Measurements from ENCODE around the gene TTC23. TPM values are rescaled to one million over a fixed set of nuclear protein-coding genes. Genes with fewer than 3 reads are reported as not detected.

TTC23 gene
- total RNA-seq, 4 donors from 2014 or later = 14.7 to 25.3 (median 19.3) TPM

DNA sequence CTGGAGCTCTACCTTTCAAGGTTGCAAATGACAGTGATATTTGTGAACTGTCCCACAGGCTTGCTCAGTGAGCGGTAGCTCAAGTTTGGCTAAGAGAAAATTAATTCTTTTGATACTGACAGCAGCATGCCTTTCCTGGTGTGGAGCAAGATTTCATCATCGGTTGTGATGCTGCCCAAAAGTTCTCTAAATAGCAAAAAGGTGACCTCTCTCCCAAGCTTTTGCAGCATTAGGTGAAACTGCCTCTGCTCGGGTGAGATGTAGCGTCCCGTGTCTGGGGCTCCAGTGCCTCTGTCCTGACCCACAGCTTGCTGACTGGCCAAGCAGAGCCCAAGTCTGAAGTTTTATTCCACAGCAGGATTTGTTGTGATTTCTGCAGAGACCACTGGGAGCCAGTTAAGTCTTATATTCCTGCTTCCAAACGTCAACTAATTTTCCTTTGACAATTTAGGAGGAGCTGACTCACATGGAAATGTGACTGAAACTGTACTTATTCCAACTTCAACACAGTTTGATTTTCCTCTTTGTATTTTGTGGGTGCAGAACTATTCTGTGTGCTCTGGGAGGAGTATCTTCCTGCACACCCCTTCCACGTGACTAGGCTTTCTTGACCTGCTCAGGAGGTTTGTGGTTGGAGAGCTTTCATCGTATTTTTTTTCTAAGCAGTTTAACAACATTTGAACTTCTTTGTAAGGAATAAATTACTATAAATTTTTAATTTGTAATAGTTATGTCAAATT, 138.6 kb downstream of the TTC23 start:
- H3K4me3 ChIP-seq = peak overlapping the region; percentile 77 to 91 (median 88)
- intact Hi-C loops (cut with DNase I) = no loop called here
- no peak for TF ChIP-seq CTCF (IDR thresholded peaks at IDR 0.05)
- peak; percentile 56 to 84 for TF ChIP-seq POLR2AphosphoS5 (IDR thresholded peaks at IDR 0.05)
- H3K4me1 ChIP-seq = peaks cover 52 to 82% (median 74%) of the 10 kb centered on the region in 4 donors
- no peaks in the 10 kb centered on the region for H3K9me3 ChIP-seq
- WGBS = 28% methylated on average over 8 of the region's 8 CpGs
- H3K27ac ChIP-seq (replicated peaks in 1 of 4) = peak overlapping the region; percentile 97 to 98 (median 98)
- H3K27me3 ChIP-seq = no peaks in the 10 kb centered on the region
- peaks cover under 1 to 58% (median 24%) of the 10 kb centered on the region in 4 donors for H3K36me3 ChIP-seq
- DNase-seq (ENCODE audit: extremely low spot score) = no peak

DNA sequence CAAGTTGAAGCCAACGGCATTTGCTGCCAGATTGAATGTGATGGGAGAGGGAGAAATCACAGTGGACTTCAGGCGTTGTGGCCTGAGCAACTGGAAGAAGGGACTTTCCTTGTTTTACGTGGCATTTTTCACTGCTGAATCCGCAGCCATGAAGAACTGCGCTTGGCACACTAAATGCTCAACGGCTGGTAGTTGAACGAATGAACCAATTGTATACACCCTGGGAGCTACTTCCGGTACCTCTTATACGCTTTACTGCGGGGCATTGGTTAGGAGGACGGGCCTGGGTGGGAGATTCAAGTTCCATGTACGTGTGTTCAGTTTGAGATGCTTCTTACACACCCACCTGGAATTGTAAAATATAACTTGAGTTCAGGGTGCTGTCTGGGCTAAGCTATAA, 139.3 kb downstream of the TTC23 start:
- H3K27ac ChIP-seq (replicated peaks in 1 of 4) = peak overlapping the region; percentile 97 to 98 (median 98)
- H3K36me3 ChIP-seq = peaks cover 0 to 59% (median 23%) of the 10 kb centered on the region in 4 donors
- no peak for DNase-seq (ENCODE audit: extremely low spot score)
- intact Hi-C loops (cut with DNase I) = no loop called here
- H3K4me3 ChIP-seq = peak overlapping the region; percentile 77 to 91 (median 88)
- no peaks in the 10 kb centered on the region for H3K27me3 ChIP-seq
- peaks cover 51 to 80% (median 70%) of the 10 kb centered on the region in 4 donors for H3K4me1 ChIP-seq
- TF ChIP-seq EP300 (IDR thresholded peaks at IDR 0.05) (no peak), CTCF (IDR thresholded peaks at IDR 0.05) (no peak), POLR2AphosphoS5 (IDR thresholded peaks at IDR 0.05) (no peak), POLR2A (IDR thresholded peaks at IDR 0.05; ENCODE audit: low read depth) (no peak)
- WGBS = 57% methylated on average over 12 of the region's 12 CpGs
- H3K9me3 ChIP-seq = no peaks in the 10 kb centered on the region

DNA sequence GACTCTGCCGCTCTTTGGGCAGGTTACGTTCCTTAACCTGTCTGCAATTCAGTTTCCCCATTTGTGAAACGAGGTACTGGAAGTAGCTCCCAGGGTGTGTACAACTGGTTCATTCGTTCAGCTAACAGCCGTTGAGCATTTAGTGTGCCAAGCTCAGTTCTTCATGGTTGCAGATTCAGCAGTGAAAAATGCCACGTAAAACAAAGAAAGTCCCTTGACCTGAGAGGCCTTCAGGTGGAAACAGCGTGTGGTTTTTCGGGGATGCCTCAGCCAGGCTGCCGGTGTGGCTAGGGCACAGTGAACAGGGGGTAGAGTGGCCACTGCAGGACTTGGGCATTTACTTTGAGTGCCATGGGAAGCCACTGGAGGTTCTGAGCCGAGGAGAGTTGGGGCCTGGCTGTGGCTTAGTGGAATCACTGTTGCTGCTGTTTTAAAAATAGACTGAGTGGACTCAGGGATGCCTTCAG, 139.8 kb downstream of the TTC23 start:
- H3K4me3 ChIP-seq = peak overlapping the region; percentile 77 to 91 (median 88)
- H3K4me1 ChIP-seq = peaks cover 51 to 80% (median 70%) of the 10 kb centered on the region in 4 donors

DNA sequence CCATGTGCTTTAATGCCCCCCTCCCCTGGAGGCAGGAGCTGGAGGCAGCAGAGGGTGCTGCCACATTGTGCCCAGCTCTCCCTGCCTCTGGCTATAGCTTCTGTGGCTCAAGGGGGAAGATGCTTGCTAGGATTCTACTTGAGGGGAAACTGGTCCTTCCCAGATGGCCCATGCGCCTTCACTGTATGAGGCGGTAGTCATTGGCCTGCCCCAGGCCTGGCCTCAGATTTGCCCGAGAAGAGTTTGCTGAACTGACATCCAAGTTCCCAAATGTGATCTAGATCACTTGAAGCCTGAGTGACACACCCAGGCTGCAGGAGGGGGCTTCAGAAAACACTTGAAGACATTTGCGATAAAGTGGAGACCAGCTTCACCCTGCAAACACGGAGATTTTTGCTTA, 140.4 kb downstream of the TTC23 start:
- peaks cover 0 to 50% (median 15%) of the 10 kb centered on the region in 4 donors for H3K36me3 ChIP-seq
- peaks cover 47 to 75% (median 69%) of the 10 kb centered on the region in 4 donors for H3K4me1 ChIP-seq
- H3K27ac ChIP-seq (replicated peaks in 1 of 4) = peak overlapping the region; percentile 97 to 98 (median 98)
- H3K9me3 ChIP-seq = no peaks in the 10 kb centered on the region
- H3K27me3 ChIP-seq = no peaks in the 10 kb centered on the region
- TF ChIP-seq POLR2A (IDR thresholded peaks at IDR 0.05; ENCODE audit: low read depth) (no peak), CTCF (IDR thresholded peaks at IDR 0.05) (no peak), EP300 (IDR thresholded peaks at IDR 0.05) (no peak), POLR2AphosphoS5 (IDR thresholded peaks at IDR 0.05) (peak in 1 of 2 donors; percentile 55)
- intact Hi-C loops (cut with DNase I) = no loop called here
- WGBS = 65% methylated on average over 3 of the region's 5 CpGs
- peak overlapping the region; percentile 77 to 91 (median 88) for H3K4me3 ChIP-seq
- no peak for DNase-seq (ENCODE audit: extremely low spot score)

More for the DNA sequence above, 139.8 kb downstream of the TTC23 start:
- Histone ChIP-seq H3K36me3 (peaks cover 0 to 56% (median 19%) of the 10 kb centered on the region in 4 donors), H3K9me3 (no peaks in the 10 kb centered on the region), H3K27me3 (no peaks in the 10 kb centered on the region), H3K27ac (replicated peaks in 1 of 4) (peak overlapping the region; percentile 97 to 98 (median 98))
- no peak for DNase-seq (ENCODE audit: extremely low spot score)
- intact Hi-C loops (cut with DNase I) = no loop called here
- WGBS = 44% methylated on average over 10 of the region's 10 CpGs
- no peak for TF ChIP-seq CTCF (IDR thresholded peaks at IDR 0.05)
- TF ChIP-seq POLR2A (IDR thresholded peaks at IDR 0.05; ENCODE audit: low read depth) = no peak
- TF ChIP-seq POLR2AphosphoS5 (IDR thresholded peaks at IDR 0.05) = peak in 1 of 2 donors; percentile 75
